Neural crest cell (in vitro differentiated cells): ENCODE measurements around the gene NEB. TPM values are rescaled to one million over a fixed set of nuclear protein-coding genes. Genes with fewer than 3 reads are reported as not detected.
"Not testable (repeated sequence)": the region's sequence is repeated elsewhere in the genome, so short reads cannot be mapped to it uniquely, and the experiment has no call there.

Experiments used
- DNase-seq: peaks from one replicate; pipeline ENCODE4 v3.0.0; 2021; ENCODE audit warnings: low read depth, mixed read lengths, low spot score
- H3K27ac Mint-ChIP-seq: one replicate; pipeline ENCODE4 v1.8.0; 2021; ENCODE audit warnings: mild to moderate bottlenecking, mixed read lengths; ENCODE audit not compliant: unreplicated experiment
- H3K27me3 Mint-ChIP-seq: 2 replicates; pipeline ENCODE4 v1.8.0; 2021; ENCODE audit warnings: low read depth, mild to moderate bottlenecking, mixed read lengths
- H3K36me3 Mint-ChIP-seq: 2 replicates; pipeline ENCODE4 v1.8.0; 2021; ENCODE audit warnings: low read depth, mild to moderate bottlenecking, mixed read lengths
- H3K4me1 Mint-ChIP-seq: 2 replicates; pipeline ENCODE4 v1.8.0; 2021; ENCODE audit warnings: mixed read lengths
- H3K4me3 Mint-ChIP-seq: one replicate; pipeline ENCODE4 v1.8.0; 2021; ENCODE audit warnings: mild to moderate bottlenecking, mixed read lengths
- H3K9me3 Mint-ChIP-seq: 2 replicates; pipeline ENCODE4 v1.8.0; 2021; ENCODE audit warnings: mixed read lengths
- total RNA-seq: library from RNA; stranded (reverse); gene quantifications from 2 replicates; pipeline ENCODE4 v1.2.1, GENCODE V29; 2021
- TF ChIP-seq, protein P1 (sequence below): fragments of 200-600 bp; sonication (generic); conservative IDR thresholded peaks from 2 replicates; pipeline ENCODE4 v1.5.0; 2021; ENCODE audit warnings: antibody characterized with exemption, mild to moderate bottlenecking

The NEB gene
- total RNA-seq, 1 donor from 2014 or later: 0.77 TPM

DNA sequence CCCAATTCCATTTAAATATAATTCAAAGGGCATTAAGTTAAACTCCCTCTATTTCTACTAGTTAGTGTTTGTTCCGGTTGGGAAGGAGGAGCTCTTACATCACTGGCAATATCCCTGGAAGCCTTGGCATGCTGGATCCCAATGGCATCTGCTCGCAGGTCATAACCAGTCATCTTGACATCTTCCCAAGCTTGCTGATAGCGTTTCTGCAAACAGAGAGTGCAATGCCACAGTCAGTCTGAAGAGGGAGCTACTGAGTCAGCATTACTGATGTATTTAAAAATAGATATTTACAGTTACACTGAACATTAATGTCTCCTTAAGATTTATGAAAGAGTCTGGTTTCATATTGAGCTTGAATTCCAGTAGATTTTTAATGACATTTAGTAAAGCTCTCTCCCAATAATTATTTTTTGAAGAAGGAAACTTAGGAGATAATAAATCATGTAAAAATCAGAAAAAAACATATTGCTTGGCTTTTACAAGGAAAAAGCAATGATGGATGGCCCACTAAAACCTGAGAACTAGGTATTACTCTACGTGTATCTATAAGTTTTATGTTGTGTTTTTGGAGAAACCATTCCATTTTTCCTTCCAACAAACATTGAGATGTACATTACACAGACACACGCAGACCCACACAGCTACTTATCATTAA, 142.9 kb downstream of the NEB start:
- not testable (repeated sequence) for DNase-seq, H3K4me1 Mint-ChIP-seq, H3K9me3 Mint-ChIP-seq, H3K4me3 Mint-ChIP-seq, H3K27ac Mint-ChIP-seq, H3K27me3 Mint-ChIP-seq, H3K36me3 Mint-ChIP-seq
- TF ChIP-seq, protein P1, sequence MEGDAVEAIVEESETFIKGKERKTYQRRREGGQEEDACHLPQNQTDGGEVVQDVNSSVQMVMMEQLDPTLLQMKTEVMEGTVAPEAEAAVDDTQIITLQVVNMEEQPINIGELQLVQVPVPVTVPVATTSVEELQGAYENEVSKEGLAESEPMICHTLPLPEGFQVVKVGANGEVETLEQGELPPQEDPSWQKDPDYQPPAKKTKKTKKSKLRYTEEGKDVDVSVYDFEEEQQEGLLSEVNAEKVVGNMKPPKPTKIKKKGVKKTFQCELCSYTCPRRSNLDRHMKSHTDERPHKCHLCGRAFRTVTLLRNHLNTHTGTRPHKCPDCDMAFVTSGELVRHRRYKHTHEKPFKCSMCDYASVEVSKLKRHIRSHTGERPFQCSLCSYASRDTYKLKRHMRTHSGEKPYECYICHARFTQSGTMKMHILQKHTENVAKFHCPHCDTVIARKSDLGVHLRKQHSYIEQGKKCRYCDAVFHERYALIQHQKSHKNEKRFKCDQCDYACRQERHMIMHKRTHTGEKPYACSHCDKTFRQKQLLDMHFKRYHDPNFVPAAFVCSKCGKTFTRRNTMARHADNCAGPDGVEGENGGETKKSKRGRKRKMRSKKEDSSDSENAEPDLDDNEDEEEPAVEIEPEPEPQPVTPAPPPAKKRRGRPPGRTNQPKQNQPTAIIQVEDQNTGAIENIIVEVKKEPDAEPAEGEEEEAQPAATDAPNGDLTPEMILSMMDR: peak; percentile 57

DNA sequence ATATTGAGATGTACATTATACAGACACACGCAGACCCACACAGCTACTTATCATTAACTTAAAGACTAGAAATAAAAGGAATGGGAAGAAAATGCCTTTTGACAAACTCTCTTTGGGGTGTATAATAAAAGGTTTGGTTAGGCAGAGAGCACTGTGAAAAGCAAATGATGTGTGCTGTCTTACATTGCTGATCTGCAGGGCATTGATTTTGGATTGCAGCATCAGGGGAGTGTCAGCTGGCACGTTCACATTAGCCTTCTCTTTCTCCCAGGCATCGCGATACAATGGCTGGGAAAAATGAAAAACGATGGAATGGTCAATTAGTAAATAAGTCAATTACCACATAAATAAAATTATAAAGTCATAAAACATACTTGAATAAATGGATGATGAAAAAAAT, 153.0 kb downstream of the NEB start:
- not testable (repeated sequence) for H3K9me3 Mint-ChIP-seq, H3K36me3 Mint-ChIP-seq, H3K4me1 Mint-ChIP-seq, H3K27me3 Mint-ChIP-seq, DNase-seq, H3K27ac Mint-ChIP-seq, H3K4me3 Mint-ChIP-seq

DNA sequence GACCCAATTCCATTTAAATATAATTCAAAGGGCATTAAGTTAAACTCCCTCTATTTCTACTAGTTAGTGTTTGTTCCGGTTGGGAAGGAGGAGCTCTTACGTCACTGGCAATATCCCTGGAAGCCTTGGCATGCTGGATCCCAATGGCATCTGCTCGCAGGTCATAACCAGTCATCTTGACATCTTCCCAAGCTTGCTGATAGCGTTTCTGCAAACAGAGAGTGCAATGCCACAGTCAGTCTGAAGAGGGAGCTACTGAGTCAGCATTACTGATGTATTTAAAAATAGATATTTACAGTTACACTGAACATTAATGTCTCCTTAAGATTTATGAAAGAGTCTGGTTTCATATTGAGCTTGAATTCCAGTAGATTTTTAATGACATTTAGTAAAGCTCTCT, 153.6 kb downstream of the NEB start:
- H3K27me3 Mint-ChIP-seq, H3K36me3 Mint-ChIP-seq, H3K9me3 Mint-ChIP-seq, H3K4me3 Mint-ChIP-seq, H3K4me1 Mint-ChIP-seq, DNase-seq, H3K27ac Mint-ChIP-seq: not testable (repeated sequence)

DNA sequence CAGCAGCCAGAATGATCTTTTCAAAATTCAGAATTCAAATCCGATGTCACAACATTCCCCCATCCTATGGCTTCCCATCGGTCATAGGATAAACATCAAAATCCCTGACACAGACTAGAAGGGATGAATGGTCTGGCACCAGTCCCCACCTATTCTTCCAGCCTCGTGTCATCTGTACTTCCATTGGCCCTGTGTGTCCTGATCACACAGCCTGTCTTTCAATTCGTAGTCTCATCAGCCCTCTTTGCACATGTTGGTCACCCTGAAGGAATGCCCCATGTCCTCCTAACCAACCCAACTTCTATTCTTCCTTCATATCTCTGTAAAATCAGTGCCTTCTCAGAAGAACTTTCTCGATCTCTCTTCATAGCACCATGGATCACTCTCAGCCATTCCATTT, 157.2 kb downstream of the NEB start:
- no peak for DNase-seq
- TF ChIP-seq, protein P1: no peak
- Mint-ChIP-seq H3K36me3 (no peaks in the 10 kb centered on the region), H3K4me1 (no peaks in the 10 kb centered on the region), H3K27me3 (no peaks in the 10 kb centered on the region), H3K9me3 (no peaks in the 10 kb centered on the region), H3K4me3 (no peak overlapping the region), H3K27ac (no peak overlapping the region)

DNA sequence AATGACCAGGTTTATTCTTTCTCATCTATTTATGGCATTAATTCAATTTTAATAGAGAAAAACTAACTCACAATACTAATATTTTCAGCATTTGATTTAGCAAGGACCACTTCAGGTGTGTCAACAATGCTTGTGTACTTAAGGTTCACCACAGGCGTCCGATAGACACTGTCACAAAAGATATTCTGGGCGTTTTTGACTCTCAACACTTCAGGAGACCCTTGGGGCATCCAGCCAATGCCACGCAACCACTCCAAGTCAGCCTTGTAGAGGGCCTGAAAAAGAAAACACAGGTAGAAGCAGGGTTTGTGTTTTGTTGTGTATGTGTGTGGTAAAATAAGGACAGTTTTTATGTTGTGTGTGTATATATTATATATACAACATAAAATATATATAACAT, 158.2 kb downstream of the NEB start:
- no peak overlapping the region for H3K4me3 Mint-ChIP-seq
- TF ChIP-seq, protein P1: no peak
- no peaks in the 10 kb centered on the region for H3K9me3 Mint-ChIP-seq
- no peaks in the 10 kb centered on the region for H3K4me1 Mint-ChIP-seq
- H3K36me3 Mint-ChIP-seq: no peaks in the 10 kb centered on the region
- no peak overlapping the region for H3K27ac Mint-ChIP-seq
- no peak for DNase-seq
- no peaks in the 10 kb centered on the region for H3K27me3 Mint-ChIP-seq

DNA sequence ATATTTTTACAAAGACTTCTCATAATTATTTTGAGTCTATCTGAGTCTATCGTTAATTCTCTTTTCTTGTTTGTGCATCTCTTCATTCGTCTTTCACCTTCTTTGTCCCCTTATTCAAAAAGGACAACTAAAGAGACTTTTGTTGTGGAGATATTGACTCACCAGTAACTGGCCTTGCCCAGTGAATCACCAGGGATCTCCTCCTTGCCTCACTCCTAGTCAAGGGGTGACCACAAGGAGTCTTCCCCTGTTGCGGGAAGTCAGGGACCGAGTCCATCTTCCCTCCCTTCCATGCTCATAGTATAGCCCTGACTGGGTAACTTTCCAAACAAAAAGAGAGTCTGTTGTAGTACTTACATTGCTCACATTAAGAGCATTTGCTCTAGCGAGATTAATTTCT, 158.9 kb downstream of the NEB start:
- TF ChIP-seq, protein P1: no peak
- no peak for DNase-seq
- no peaks in the 10 kb centered on the region for H3K9me3 Mint-ChIP-seq
- no peaks in the 10 kb centered on the region for H3K4me1 Mint-ChIP-seq
- no peak overlapping the region for H3K4me3 Mint-ChIP-seq
- H3K27me3 Mint-ChIP-seq: no peaks in the 10 kb centered on the region
- peak overlapping the region; percentile 3 for H3K27ac Mint-ChIP-seq
- H3K36me3 Mint-ChIP-seq: no peaks in the 10 kb centered on the region

DNA sequence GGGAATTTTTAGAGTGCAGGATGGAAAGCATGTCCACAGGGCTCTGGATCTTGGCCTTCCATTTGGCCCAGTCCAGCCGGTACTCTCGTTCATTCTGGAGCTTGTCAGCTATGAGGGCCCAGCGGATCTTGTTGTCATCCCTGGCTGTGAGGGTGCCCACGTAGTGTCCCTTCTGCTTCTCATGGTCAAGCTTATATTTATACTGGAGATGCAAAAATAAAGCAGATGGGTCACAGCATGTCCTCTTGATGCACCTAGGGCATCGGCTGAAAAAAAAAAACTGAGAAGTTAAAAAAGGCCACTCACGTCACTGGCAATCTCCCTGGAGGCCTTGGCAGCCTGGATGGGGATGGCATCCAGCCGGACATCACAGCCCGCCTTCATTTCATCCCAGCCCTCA, 164.1 kb downstream of the NEB start:
- Mint-ChIP-seq H3K4me1 (no peaks in the 10 kb centered on the region), H3K4me3 (no peak overlapping the region), H3K9me3 (no peaks in the 10 kb centered on the region), H3K27me3 (no peaks in the 10 kb centered on the region), H3K27ac (no peak overlapping the region), H3K36me3 (no peaks in the 10 kb centered on the region)
- DNase-seq: no peak
- TF ChIP-seq, protein P1: no peak
